IPS-NIHi7 (cell line): ENCODE data around the gene ATG16L1.

Experiments used
- DNase-seq: peaks from one replicate; pipeline ENCODE4 v3.0.0; 2012; ENCODE audit warnings: mixed read lengths; ENCODE audit errors: extremely low spot score

Gene ATG16L1

GRCh38 chr2:233251306-233252116 is at the start of gene ATG16L1:
TSS of gene ATG16L1 (plus strand) at chr2:233251673. CDS start at chr2:233251828, 155 bp downstream.
- DNase-seq: peak; percentile 100

- no peak for DNase-seq
Observed at GRCh38 chr2:233202531-233202944, 48.9 kb upstream of the ATG16L1 start.

GRCh38 chr2:233203060-233203459 is 48.4 kb upstream of the ATG16L1 start:
- DNase-seq: no peak

- DNase-seq: no peak
Observed at GRCh38 chr2:233204286-233204936, 47.1 kb upstream of the ATG16L1 start.

- DNase-seq: no peak
Observed at GRCh38 chr2:233208382-233209116, 42.9 kb upstream of the ATG16L1 start.

GRCh38 chr2:233209117-233209532 is 42.3 kb upstream of the ATG16L1 start:
- no peak for DNase-seq

GRCh38 chr2:233209533-233210171 is 41.8 kb upstream of the ATG16L1 start:
- DNase-seq: peak; percentile 86

- DNase-seq: no peak
Observed at GRCh38 chr2:233210281-233210680, 41.2 kb upstream of the ATG16L1 start.

- no peak for DNase-seq
Observed at GRCh38 chr2:233210843-233211547, 40.5 kb upstream of the ATG16L1 start.

- no peak for DNase-seq
Observed at GRCh38 chr2:233211548-233211895, 40.0 kb upstream of the ATG16L1 start.

GRCh38 chr2:233213011-233213410 is 38.5 kb upstream of the ATG16L1 start:
- DNase-seq: no peak

GRCh38 chr2:233213975-233214374 is 37.5 kb upstream of the ATG16L1 start:
- no peak for DNase-seq

GRCh38 chr2:233217892-233218377 is 33.5 kb upstream of the ATG16L1 start:
- DNase-seq: no peak

GRCh38 chr2:233218836-233219235 is 32.6 kb upstream of the ATG16L1 start:
- DNase-seq: no peak

GRCh38 chr2:233219848-233220247 is 31.6 kb upstream of the ATG16L1 start:
- no peak for DNase-seq

- DNase-seq: no peak
Observed at GRCh38 chr2:233221378-233222063, 30.0 kb upstream of the ATG16L1 start.

- no peak for DNase-seq
Observed at GRCh38 chr2:233223059-233223894, 28.2 kb upstream of the ATG16L1 start.

- no peak for DNase-seq
Observed at GRCh38 chr2:233225230-233226068, 26.0 kb upstream of the ATG16L1 start.

- no peak for DNase-seq
Observed at GRCh38 chr2:233226511-233227031, 24.9 kb upstream of the ATG16L1 start.
